Ecto neural progenitor cell (in vitro differentiated cells): ENCODE results near the gene DCAF8.
"Not testable (repeated sequence)": the region's sequence is repeated elsewhere in the genome, so short reads cannot be mapped to it uniquely, and the experiment has no call there.

Source experiments
- DNase-seq: peaks from one replicate; pipeline ENCODE4 v3.0.0-alpha.2; 2018; ENCODE audit warnings: low spot score

Gene DCAF8

DNA sequence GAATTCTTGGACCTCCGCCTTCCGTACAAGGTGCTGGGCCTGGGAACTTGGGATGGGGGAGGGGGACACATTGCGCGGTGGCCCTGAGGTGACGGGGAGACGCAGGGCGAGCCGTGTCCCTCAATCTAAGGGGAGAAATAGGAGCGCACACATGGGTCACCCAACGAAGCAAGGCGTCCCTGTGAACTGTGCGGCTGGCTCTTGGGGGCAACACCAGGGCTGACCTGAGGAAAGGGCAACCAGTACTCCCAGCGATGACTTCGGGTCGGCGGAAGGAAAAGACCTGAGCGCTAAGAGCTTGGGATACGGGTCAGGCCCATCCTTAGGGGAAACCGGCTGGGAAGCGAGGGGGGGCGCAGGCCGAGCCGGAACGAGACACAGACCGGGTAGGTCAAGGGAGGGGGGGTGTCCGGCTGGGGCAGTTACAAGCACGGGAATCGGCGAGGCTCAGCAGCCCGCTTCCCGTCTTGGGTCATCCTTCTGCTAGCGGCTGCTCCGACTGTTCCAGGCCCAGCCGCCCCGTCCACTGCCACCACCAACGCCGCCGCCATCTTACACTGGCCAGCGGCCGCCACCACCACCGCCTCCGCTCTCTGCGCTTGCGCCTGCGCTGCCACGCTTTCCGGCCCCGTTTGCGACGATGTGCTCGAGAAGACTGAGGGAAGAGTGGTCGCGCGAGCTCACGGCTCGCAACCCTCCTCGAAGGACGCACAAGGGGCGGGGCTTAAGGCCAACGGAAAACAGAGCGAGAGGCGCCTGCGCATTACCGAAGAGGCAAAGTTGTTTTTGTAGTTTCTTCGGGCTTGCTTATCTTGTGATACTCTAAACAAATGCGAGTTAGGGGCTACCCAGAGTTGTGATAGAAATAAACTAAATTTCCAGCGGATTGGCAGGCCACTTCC is at the start of gene DCAF8:
Gene DCAF8 (minus strand): TSS at position 657 of the 902 bp plus-strand sequence. CDS start 18,541 bp downstream, outside the sequence.
- DNase-seq, result peak; percentile 99

DNA sequence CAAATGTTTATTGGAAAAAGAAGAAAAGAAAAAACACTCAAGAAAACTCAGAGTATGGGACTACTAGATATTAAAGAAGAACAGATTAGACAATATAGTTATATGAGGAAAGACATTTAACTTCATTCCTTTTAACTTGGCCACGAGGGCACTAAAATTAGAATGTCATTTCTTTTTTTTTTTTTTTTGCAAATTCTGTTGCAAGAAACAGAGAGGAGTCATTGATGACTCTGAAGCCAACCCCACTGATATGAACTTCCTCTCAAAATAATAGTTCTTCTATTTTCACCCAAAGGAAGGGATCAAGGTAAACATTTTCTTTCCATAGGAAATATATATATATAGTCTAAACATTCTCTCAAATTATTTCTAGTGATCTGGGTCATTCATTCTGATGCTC is 47.2 kb upstream of the DCAF8 start:
- no peak for DNase-seq

DNA sequence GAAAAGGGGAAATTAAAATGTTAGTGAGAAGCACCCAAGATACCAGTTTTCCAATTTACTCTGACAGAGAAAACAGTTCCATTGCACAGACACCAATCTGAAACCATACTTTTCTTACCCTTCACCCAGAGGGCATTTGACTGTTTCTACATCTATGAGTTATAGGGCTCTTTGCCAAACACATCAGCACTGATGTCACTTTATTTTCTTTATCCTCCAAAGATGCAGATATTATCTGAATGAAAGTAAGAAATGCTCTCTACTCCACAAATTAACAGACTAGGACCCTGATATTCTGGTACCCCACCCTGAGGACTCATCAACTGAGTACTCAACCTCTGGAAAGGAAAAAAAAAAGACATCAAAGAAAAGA is 46.8 kb upstream of the DCAF8 start:
- DNase-seq, result no peak

DNA sequence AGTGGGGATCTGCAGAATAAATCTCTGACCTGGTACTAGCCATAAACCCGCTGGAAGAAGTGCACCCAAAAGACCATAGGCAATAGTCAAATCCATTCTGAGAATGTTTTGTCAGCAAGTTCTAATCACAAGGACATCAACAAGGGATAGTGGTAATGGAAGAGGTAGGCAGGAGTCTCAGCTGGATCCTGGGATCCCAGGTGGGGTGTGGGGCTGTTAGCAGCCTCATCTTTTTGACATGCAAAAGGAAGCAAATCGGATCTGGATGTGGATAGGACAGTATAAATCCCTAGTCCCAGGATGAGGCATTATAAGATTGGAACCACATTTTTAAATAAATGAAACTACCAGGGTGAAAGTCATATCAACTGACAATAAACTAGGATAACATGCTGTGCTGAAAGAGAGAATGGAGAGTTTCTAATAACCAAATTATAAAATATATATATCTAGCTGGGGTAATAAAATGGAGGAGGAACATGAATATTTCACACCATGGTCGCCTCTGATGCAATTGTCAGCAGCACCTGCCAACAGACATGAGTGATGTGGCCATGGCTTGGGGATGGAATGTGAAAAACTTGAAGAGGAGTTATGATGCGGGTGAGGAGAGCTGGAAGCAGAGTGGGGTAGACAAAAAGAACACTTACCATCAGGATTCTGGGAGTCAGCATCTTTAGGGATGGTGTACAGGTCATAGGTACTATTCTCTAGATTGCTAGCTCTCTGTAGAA is 46.3 kb upstream of the DCAF8 start:
- no peak for DNase-seq

DNA sequence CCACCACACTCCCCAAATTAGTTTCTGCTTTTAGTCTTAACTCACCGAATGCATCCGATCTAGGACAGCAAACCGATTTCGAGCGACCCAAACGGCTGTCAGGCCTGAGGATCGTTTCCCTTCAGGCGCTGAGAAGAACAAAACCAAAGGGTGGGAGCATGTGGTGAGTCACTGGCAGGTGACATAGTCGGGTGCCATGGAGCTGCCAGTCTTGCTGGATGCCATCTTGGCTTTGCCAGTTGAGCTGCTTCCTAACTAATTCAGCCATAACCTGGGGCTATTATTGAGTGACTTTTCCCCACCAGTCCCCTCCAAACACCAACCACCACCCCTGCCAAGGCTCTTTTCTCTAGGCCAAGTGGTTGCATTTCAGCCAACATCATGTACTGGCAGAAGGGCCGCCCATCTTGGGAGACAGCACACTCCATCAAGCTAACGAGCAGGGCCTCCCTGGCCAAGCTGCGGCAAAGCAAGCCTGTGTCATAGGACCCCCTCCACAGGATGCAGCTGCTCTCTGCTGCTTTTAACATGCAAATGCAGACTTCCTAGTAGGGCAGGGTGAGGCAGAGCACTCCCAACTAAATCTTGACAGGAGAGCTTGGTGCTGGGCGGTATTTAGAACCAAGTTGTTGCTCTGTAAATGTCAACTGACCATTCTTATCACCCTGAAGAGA is 44.9 kb upstream of the DCAF8 start:
- DNase-seq, result no peak

DNA sequence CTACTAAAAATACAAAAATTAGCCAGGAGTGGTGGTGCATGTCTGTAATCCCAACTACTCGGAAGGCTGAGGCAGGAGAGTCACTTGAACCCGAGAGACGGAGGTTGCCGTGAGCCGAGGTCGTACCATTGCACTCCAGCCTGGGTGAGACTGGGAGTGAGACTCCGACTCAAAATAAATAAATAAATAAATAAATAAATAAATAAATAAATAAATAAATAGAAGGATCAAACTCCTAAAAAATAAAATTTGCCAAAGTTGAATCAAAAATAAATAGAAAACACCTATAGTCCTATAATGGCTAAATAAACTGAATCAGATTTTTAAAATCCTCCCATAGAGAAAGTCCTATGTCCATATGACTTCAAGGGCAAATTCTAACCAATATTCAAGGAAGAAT is 37.8 kb upstream of the DCAF8 start:
- no peak for DNase-seq

DNA sequence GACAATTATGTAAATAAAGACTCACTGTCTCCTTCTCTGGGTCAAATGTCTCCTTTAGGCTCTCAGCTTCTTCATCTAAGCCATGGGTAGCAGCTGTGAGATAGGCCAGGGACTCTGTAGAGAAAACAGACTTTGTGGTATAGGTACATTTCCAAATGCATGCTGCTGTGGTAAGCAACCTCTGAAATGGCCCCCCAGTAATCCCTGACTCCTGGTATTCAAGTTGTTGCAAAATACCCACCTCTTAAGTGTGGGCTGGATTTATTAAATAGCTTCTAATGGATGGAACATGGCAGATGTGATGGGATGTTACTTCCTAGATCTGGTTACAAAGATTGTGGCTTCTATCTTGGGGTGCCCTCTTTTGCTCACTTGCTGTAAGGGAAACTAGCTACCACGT is 33.7 kb upstream of the DCAF8 start:
- DNase-seq, result no peak

DNA sequence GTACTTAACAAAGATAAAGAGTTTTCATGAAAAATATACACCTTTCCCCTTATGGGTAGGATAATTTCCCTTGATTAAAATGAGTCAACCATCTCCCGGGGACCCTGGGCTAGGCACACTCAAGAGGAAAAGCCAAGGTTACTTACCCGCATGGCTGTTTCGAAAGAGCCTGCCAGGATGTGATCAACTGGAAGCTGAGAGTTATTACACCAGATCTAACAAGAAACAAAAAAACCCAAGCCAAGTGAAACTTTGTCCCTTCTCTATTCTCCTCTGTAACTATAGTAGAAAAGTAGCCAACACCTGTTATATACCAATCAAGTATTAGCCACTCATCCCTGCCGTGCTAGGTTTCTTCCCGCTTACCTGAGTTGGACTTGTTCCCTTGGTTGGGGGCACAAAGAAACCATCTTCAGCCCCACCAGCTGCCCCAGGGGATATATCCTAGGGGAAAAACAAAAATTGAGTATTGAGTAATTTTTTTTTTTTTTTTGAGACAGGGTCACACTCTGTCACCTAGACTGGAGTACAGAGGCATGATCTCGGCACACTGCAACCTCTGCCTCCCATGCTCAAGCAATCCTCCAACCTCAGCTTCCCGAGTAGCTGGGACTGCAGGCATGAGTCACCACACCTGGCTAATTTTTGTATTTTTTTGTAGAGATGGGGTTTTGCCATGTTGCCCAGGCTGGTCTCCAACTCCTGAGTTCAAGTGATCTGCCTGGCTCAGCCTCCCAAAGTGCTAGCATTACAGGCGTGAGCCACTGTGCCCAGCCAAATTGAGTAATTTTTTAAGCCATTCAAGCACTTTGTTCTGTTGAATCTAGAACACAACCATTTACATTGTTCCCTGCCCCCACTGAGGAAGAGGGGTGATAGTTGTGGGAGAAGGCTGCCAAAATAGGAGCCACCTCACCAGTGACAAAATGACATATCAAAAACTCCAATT is 30.9 kb upstream of the DCAF8 start:
- no peak for DNase-seq

DNA sequence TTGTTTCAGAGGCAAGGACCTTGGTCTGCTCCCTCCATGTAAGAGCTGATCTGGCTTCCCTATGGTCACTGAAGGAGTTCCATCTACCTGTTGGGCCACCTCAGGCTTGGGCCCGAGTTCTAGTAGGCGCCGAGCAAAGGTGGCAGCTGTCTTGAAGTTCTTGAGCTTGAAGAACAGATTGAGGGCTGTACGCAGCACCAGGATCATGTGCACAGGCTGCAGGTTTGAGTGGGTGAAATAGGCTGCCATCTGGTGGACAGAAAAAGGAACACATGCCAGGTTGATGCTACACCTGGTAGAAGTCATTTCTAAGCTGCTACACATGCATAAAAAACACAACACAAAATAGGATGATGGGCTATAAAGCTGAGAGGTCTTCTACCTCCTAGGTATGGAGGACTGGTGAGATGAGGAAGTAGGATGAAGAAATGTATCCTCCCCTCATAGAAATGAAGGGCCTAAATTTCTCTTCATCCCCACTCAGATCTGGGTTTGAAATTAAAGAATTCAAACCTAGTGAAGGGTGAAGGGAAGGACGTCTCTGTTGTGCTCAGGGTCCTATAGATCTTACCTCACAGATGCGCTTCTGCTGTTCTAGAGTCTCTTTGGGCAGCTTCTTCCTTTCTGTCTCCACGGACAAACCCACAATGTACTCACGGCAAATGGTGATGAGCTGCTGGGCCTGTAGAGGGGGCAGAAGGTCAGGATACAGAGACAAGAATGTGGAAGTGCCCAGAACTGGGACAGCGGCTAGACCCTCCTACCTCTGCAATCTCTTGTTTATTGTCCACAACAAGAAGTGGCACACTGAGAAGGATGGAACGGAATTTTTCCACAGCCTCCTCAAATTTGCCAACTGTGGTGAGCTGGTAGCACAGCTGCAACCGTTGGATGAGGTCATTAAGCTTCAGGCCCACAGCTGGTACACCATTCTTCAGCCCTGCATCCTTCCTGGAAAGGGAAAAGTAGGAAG is 29.2 kb upstream of the DCAF8 start:
- DNase-seq, result peak; percentile 58

DNA sequence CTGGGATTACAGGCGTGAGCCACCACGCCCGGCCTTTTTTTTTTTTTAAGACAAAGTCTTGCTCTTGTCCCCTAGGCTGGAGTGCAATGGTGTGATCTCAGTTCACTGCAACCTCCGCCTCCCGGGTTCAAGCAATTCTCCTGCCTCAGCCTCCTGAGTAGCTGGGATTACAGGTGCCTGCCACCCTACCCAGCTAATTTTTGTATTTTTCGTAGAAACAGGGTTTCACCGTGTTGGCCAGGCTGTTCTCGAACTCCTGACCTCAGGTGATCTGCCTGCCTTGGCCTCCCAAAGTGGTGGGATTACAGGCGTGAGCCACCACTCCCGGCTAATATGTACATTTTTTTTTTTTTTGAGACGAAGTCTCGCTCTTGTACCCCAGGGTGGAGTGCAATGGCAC is 25.4 kb upstream of the DCAF8 start:
- DNase-seq, result not testable (repeated sequence)

DNA sequence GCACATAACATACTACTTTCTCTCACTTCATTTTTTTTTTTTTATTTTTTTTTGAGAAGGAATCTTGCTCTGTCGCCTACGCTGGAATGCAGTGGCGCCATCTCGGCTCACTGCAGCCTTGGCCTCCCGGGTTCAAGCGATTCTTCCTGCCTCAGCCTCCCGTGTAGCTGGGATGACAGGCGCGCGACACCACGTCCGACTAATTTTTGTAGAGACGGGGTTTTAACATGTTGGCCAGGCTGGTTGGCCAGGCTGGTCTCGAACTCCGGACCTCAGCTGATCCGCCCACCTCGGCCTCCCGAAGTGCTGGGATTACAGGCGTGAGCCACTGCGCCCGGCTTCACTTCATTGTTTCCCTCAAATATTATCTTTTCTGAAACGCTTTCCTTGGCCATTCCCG is 23.2 kb upstream of the DCAF8 start:
- no peak for DNase-seq

DNA sequence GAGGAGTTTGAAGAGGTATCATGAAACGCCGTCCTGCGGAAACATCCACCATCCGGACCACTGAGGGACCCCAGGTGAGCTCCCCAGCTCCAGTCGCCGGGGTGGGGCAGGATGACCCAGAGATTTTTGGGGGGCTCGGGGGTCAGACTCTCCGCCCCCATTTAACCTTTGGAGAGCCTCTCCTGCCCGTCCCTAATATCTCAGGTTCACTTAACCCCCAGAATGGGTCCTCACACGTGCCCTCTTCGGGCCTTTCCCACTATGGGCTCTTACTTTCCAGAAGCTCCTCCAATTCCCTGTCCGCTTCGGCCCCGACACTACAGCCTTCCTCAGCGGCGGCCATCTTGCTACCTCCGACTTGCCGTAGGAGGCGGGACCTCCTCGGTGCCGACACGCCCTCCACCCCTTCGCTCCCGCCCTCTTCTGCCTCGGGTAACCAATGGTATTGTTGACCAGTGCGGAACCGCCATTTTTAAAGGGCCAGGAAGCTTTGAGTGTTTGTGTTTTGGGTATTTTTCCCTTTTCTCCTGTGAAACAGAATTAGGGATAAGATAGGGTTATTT is 22.5 kb upstream of the DCAF8 start, which contains the start of gene PEX19:
Gene PEX19 (minus strand): TSS at position 352 of the 563 bp plus-strand sequence. CDS start 9 bp downstream, at position 343.
- peak; percentile 96 for DNase-seq

DNA sequence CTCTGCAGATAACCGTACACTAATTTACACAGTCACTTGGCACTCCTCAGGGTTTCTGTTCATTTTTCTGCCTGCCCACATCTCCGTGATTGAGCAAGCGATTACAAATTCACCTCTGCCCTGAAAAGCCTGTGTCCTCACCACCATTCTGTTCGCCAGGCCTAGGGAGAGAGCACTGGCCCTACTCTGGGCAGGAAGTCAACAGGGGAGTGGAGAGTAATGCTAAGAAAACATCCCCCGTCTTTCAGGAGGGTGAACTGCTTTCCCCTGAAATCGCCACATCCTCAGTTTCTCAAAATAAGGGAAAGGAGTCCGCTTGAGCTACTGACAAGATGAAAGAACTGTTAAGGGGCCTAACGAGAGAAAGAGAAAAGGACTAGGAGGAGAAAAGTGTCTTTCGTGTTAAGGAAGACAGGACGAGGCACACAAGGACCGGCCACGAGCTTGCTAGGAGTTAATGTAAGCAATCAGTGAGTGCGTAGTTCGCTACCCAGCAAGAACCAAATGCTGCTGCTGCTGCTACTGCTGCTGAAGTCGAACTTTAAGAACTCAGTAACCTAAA is 22.0 kb upstream of the DCAF8 start:
- DNase-seq, result no peak

DNA sequence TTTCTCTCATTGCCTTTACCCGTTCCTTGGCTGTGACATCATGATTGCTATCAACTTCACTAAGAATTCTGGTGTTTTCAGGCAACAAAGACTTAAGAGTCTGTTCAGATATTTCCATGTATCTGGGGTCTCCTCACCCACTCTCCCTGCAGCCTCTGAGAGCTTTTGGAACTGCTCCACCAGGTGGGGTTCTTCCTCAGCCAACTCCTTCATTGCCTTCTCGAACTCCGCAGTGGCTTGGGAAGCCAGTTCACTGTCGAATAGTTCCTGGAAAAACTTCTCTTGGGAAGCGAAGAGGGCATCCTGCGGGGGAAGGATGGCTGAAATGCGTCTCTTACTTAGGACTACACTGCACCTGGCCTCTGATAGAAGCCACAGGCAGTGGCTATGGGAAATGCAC is 20.5 kb upstream of the DCAF8 start:
- no peak for DNase-seq

DNA sequence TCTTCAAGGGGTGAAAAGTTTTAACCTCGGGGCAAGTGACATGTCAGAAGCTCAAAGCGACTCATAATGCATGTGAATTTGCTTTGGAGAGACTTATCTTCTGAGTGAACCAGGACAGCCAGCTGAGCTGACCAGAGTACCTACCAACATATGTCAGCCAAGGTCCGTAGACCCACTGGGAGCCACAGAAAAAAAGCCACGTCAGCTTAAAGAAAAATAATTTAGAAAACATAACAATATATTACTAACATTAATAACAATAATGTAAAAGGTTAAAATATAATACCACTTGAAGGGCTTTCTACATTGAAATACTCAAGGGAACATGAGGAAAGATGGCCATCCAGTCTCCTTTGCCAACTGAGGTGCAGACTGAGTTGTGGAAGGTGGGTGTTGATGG is 15.6 kb upstream of the DCAF8 start:
- no peak for DNase-seq

DNA sequence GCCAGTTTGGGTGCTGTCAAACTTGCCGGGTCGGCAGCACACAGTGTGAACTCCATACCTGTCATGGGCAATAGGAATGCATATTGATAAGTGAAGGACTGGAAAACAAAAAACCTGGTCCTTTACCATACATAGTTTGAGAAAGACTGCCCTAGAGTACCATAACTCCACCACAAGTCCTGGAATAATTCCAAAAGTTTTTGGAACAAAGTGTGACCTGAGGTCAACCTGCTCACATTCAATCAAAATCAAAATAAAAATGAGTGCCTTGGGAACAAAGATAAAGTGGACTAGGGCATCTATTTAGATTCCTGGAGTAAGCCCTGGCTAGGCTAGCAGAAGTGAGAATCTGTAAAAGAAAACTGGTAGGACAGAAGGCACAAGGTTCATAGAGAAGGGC is 15.0 kb upstream of the DCAF8 start:
- no peak for DNase-seq

DNA sequence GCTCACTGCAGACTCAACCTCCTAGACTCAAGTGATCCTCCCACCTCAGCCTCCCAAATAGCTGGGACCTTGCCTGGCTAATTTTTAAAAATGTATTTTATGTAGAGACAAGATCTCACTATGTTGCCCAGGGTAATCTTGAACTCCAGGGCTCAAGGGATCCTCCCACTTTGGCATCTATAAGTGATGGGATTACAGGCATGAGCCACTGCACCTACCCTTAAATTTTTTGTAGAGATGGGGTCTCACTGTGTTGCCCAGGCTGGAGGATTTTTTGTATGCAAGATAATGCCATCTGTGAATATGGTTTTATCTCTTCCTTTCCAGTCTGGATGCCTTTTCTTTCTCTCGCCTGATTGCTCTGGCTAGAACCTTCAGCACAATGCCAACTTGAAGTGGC is 8.7 kb upstream of the DCAF8 start:
- DNase-seq, result no peak

DNA sequence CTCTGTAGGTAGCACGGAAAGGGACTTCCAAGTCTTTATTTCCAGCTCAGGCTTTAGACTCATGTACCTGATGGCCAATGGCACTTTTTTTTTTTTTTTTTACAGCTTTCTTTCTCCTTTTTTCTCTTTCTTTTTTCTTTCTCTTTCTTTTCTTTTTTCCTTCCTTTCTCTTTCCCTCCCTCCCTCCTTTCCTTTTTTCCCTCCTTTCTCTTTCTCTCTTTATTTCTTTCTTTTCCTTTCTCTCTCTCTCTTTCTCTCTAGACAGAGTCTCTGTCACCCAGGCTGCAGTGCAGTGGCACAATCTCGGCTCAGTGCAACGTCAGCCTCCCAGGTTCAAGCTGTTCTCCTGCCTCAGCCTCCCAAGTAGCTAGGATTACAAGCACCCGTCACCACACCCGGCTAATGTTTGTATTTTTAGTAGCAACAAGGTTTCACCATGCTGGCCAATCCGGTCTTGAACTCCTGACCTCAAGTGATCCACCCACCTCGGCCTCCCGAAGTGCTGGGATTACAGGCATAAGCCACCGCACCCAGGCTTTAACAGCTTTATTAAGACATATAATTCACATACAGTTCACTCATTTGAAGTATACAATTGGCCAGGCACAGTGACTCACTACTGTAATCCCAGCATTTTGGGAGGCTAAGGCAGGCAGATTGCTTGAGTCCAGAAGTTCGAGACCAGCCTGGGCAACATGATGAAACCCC is 5.1 kb upstream of the DCAF8 start:
- no peak for DNase-seq

DNA sequence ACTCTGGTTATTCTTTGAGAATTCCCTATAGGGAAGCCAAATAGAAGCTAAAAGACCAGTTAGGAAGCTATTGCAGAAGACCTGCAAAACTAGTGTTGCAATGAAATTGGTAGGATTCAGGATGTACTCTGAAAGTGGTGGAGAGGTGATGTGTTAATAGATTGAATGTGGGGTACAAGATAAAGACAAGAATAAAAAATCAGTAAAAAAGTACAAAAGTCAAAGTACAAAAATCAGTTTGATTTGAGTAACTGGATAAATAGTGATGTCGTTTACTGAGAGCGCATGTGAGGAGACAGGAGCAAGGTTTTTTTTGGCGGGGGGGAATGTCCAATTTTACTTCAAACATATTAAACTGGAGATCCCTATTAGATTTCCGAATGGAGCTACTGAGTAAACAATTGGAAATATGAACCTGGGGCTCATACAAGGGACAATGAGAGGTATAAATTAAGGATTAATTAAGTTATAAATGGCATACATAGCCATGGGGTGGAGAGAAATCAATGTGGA is 2.5 kb upstream of the DCAF8 start:
- no peak for DNase-seq
